Vagina (tissue), 2 donors: ENCODE results near the gene PIR.

Experiments
- POLR2A ChIP-seq, 2 donors: fragments of 450-650 bp; IDR thresholded peaks; one replicate each; pipeline ENCODE4 v1.6.1; 2017; ENCODE audit warnings: antibody characterized with exemption in 2 of 2, mild to moderate bottlenecking in 2 of 2, moderate library complexity in 2 of 2
- POLR2AphosphoS5 ChIP-seq, 2 donors: sonication (generic); formaldehyde crosslinking; IDR thresholded peaks; one replicate each; pipeline ENCODE4 v1.9.0; 2017; ENCODE audit warnings: antibody characterized with exemption in 2 of 2, mild to moderate bottlenecking in 2 of 2, low read depth in 1 of 2; ENCODE audit not compliant: insufficient read depth in 1 of 2
- TF ChIP-seq, protein P1 (sequence below), 3 experiments: fragments of 450-650 bp in 2 of 3; fragments of 200-600 bp in 1 of 3; sonication (generic) in 1 of 3; IDR thresholded peaks; one replicate each; pipeline ENCODE4 v1.5.1; 2017 to 2019; ENCODE audit warnings: antibody characterized with exemption in 3 of 3, mild to moderate bottlenecking in 2 of 3, moderate library complexity in 2 of 3

DNA sequence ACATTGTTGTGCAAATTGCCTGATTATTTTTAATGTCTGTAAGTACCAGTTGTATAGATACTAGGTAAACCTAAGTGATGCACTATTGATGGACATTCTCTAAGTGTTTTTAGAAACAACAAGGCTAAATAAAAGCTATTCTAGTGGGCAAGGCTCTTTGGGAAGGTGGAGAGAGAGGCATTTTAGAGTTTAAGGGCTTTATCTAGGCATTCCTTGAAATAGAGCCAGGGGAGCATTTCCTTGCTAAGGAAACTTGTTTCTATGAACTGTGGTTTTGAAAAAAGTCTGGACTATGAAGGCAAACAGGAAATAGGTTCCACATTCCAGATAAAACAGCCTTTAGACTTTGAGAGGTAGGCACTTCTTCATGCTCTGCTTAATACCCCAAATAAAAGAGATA lies 31.3 kb upstream of the PIR start:
- TF ChIP-seq, protein P1, sequence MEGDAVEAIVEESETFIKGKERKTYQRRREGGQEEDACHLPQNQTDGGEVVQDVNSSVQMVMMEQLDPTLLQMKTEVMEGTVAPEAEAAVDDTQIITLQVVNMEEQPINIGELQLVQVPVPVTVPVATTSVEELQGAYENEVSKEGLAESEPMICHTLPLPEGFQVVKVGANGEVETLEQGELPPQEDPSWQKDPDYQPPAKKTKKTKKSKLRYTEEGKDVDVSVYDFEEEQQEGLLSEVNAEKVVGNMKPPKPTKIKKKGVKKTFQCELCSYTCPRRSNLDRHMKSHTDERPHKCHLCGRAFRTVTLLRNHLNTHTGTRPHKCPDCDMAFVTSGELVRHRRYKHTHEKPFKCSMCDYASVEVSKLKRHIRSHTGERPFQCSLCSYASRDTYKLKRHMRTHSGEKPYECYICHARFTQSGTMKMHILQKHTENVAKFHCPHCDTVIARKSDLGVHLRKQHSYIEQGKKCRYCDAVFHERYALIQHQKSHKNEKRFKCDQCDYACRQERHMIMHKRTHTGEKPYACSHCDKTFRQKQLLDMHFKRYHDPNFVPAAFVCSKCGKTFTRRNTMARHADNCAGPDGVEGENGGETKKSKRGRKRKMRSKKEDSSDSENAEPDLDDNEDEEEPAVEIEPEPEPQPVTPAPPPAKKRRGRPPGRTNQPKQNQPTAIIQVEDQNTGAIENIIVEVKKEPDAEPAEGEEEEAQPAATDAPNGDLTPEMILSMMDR (IDR thresholded peaks at IDR 0.05) = no peak
- TF ChIP-seq POLR2A (IDR thresholded peaks at IDR 0.05) = no peak
- no peak for TF ChIP-seq POLR2AphosphoS5 (IDR thresholded peaks at IDR 0.05; ENCODE audit: insufficient read depth in 1 of 2, low read depth in 1 of 2)
